ENCODE results near the gene CEL. TPM values are rescaled to one million over a fixed set of nuclear protein-coding genes. Genes with fewer than 3 reads are reported as not detected.
"Not testable (repeated sequence)": the region's sequence is repeated elsewhere in the genome, so short reads cannot be mapped to it uniquely, and the experiment has no call there.

The CEL gene
- total RNA-seq, 1 donor from 2014 or later: 0.75 TPM

DNA sequence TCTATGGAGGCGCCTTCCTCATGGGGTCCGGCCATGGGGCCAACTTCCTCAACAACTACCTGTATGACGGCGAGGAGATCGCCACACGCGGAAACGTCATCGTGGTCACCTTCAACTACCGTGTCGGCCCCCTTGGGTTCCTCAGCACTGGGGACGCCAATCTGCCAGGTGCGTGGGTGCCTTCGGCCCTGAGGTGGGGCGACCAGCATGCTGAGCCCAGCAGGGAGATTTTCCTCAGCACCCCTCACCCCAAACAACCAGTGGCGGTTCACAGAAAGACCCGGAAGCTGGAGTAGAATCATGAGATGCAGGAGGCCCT lies 3.2 kb downstream of the CEL start:
- TF ChIP-seq, protein P1, sequence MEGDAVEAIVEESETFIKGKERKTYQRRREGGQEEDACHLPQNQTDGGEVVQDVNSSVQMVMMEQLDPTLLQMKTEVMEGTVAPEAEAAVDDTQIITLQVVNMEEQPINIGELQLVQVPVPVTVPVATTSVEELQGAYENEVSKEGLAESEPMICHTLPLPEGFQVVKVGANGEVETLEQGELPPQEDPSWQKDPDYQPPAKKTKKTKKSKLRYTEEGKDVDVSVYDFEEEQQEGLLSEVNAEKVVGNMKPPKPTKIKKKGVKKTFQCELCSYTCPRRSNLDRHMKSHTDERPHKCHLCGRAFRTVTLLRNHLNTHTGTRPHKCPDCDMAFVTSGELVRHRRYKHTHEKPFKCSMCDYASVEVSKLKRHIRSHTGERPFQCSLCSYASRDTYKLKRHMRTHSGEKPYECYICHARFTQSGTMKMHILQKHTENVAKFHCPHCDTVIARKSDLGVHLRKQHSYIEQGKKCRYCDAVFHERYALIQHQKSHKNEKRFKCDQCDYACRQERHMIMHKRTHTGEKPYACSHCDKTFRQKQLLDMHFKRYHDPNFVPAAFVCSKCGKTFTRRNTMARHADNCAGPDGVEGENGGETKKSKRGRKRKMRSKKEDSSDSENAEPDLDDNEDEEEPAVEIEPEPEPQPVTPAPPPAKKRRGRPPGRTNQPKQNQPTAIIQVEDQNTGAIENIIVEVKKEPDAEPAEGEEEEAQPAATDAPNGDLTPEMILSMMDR (IDR thresholded peaks at IDR 0.05): no peak
- intact Hi-C loops (cut with DNase I): no loop called here
- Histone ChIP-seq H3K4me1 (no peaks in the 10 kb centered on the region), H3K36me3 (no peaks in the 10 kb centered on the region), H3K4me3 (no peak overlapping the region), H3K27ac (no peak overlapping the region), H3K27me3 (no peaks in the 10 kb centered on the region), H3K9me3 (no peaks in the 10 kb centered on the region)
- no peak for ATAC-seq
- no peak for DNase-seq

DNA sequence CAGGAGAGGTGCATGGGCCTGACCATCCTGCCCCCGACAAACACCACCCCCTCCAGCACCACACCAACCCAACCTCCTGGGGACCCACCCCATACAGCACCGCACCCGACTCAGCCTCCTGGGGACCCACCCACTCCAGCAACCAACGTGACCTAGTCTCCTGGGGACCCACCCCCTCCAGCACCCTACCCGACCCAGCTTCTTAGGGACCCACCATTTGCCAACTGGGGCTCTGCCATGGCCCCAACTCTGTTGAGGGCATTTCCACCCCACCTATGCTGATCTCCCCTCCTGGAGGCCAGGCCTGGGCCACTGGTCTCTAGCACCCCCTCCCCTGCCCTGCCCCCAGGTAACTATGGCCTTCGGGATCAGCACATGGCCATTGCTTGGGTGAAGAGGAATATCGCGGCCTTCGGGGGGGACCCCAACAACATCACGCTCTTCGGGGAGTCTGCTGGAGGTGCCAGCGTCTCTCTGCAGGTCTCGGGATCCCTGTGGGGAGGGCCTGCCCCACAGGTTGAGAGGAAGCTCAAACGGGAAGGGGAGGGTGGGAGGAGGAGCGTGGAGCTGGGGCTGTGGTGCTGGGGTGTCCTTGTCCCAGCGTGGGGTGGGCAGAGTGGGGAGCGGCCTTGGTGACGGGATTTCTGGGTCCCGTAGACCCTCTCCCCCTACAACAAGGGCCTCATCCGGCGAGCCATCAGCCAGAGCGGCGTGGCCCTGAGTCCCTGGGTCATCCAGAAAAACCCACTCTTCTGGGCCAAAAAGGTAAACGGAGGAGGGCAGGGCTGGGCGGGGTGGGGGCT lies 4.6 kb downstream of the CEL start:
- no peak overlapping the region for H3K27ac ChIP-seq
- intact Hi-C loops (cut with DNase I): no loop called here
- no peak overlapping the region for H3K4me3 ChIP-seq
- ATAC-seq (no peak), DNase-seq (no peak)
- no peaks in the 10 kb centered on the region for H3K36me3 ChIP-seq
- no peaks in the 10 kb centered on the region for H3K4me1 ChIP-seq
- TF ChIP-seq, protein P1 (IDR thresholded peaks at IDR 0.05): no peak
- no peaks in the 10 kb centered on the region for H3K9me3 ChIP-seq
- no peaks in the 10 kb centered on the region for H3K27me3 ChIP-seq

DNA sequence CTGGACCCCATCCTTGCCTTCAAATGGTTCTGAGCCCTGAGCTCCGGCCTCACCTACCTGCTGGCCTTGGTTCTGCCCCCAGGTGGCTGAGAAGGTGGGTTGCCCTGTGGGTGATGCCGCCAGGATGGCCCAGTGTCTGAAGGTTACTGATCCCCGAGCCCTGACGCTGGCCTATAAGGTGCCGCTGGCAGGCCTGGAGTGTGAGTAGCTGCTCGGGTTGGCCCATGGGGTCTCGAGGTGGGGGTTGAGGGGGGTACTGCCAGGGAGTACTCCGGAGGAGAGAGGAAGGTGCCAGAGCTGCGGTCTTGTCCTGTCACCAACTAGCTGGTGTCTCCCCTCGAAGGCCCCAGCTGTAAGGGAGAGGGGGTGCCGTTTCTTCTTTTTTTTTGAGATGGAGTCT lies 5.2 kb downstream of the CEL start:
- ATAC-seq (no peak), DNase-seq (no peak)
- H3K27ac ChIP-seq: no peak overlapping the region
- H3K4me3 ChIP-seq: no peak overlapping the region
- H3K4me1 ChIP-seq: no peaks in the 10 kb centered on the region
- no peaks in the 10 kb centered on the region for H3K36me3 ChIP-seq
- intact Hi-C loops (cut with DNase I): no loop called here
- H3K9me3 ChIP-seq: no peaks in the 10 kb centered on the region
- H3K27me3 ChIP-seq: no peaks in the 10 kb centered on the region
- TF ChIP-seq, protein P1 (IDR thresholded peaks at IDR 0.05): no peak

DNA sequence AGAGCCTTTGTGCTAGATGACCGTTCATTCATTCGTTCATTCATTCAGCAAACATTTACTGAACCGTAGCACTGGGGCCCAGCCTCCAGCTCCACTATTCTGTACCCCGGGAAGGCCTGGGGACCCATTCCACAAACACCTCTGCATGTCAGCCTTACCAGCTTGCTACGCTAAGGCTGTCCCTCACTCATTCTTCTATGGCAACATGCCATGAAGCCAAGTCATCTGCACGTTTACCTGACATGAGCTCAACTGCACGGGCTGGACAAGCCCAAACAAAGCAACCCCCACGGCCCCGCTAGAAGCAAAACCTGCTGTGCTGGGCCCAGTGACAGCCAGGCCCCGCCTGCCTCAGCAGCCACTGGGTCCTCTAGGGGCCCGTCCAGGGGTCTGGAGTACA lies 6.0 kb downstream of the CEL start:
- intact Hi-C loops (cut with DNase I): no loop called here
- DNase-seq: no peak
- TF ChIP-seq, protein P1 (IDR thresholded peaks at IDR 0.05): no peak

DNA sequence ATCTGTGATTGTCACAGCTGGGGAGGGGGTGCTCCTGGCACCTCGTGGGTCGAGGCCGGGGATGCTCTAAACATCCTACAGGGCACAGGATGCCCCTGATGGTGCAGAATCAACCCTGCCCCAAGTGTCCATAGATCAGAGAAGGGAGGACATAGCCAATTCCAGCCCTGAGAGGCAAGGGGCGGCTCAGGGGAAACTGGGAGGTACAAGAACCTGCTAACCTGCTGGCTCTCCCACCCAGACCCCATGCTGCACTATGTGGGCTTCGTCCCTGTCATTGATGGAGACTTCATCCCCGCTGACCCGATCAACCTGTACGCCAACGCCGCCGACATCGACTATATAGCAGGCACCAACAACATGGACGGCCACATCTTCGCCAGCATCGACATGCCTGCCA lies 6.7 kb downstream of the CEL start:
- ATAC-seq; H3K36me3 ChIP-seq; H3K9me3 ChIP-seq; DNase-seq; intact Hi-C loops (cut with DNase I); H3K4me1 ChIP-seq; H3K27me3 ChIP-seq; H3K27ac ChIP-seq; H3K4me3 ChIP-seq: not testable (repeated sequence)

More for the DNA sequence above, 6.0 kb downstream of the CEL start:
- Histone ChIP-seq H3K4me3 (no peak overlapping the region), H3K9me3 (no peaks in the 10 kb centered on the region), H3K27me3 (no peaks in the 10 kb centered on the region), H3K27ac (no peak overlapping the region), H3K4me1 (no peaks in the 10 kb centered on the region), H3K36me3 (no peaks in the 10 kb centered on the region)
- no peak for ATAC-seq

DNA sequence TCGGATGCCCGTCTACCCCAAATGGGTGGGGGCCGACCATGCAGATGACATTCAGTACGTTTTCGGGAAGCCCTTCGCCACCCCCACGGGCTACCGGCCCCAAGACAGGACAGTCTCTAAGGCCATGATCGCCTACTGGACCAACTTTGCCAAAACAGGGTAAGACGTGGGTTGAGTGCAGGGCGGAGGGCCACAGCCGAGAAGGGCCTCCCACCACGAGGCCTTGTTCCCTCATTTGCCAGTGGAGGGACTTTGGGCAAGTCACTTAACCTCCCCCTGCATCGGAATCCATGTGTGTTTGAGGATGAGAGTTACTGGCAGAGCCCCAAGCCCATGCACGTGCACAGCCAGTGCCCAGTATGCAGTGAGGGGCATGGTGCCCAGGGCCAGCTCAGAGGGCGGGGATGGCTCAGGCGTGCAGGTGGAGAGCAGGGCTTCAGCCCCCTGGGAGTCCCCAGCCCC lies 8.8 kb downstream of the CEL start:
- DNase-seq; H3K4me1 ChIP-seq; H3K9me3 ChIP-seq; H3K27ac ChIP-seq; intact Hi-C loops (cut with DNase I); H3K27me3 ChIP-seq; H3K4me3 ChIP-seq; H3K36me3 ChIP-seq: not testable (repeated sequence)
- ATAC-seq: peak; percentile 12

DNA sequence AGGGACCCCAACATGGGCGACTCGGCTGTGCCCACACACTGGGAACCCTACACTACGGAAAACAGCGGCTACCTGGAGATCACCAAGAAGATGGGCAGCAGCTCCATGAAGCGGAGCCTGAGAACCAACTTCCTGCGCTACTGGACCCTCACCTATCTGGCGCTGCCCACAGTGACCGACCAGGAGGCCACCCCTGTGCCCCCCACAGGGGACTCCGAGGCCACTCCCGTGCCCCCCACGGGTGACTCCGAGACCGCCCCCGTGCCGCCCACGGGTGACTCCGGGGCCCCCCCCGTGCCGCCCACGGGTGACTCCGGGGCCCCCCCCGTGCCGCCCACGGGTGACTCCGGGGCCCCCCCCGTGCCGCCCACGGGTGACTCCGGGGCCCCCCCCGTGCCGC lies 9.2 kb downstream of the CEL start:
- H3K4me1 ChIP-seq; ATAC-seq; H3K4me3 ChIP-seq; H3K27me3 ChIP-seq; intact Hi-C loops (cut with DNase I); H3K9me3 ChIP-seq; H3K36me3 ChIP-seq; H3K27ac ChIP-seq: not testable (repeated sequence)
- peak; percentile 12 for DNase-seq

All from upper lobe of right lung (tissue), 1 donor.